Gastrocnemius medialis (tissue), 4 donors: ENCODE data around the gene KCNT1. TPM values are rescaled to one million over a fixed set of nuclear protein-coding genes. Genes with fewer than 3 reads are reported as not detected.

Source experiments
- ATAC-seq, 2 donors: fragments of 150-250 bp; one replicate each; pipeline ENCODE4 v1.9.1; 2016
- DNase-seq, 2 donors: peaks; one replicate each; pipeline ENCODE4 v3.0.0-alpha.2; 2019
- H3K27ac ChIP-seq, 4 donors: fragments of 200-600 bp; sonication (generic); 1 replicate in 1 of 4; 2 replicates in 3 of 4; pipeline ENCODE4 v1.5.1; 2016 to 2018; ENCODE audit warnings: mild to moderate bottlenecking in 2 of 4, moderate library complexity in 1 of 4
- H3K27me3 ChIP-seq, 3 donors: fragments of 200-600 bp; sonication (generic) in 2 of 3; 1 replicate in 1 of 3; 2 replicates in 2 of 3; pipeline versions ENCODE4 v1.5.1 to v1.6.0; 2016 to 2019; ENCODE audit warnings: mild to moderate bottlenecking in 1 of 3, moderate library complexity in 1 of 3
- H3K36me3 ChIP-seq, 2 donors: fragments of 200-600 bp; sonication (generic) in 1 of 2; one replicate each; pipeline ENCODE4 v1.5.1; 2017 to 2018
- H3K4me1 ChIP-seq, 2 donors: fragments of 200-600 bp; sonication (generic) in 1 of 2; one replicate each; pipeline ENCODE4 v1.5.1; 2016 to 2017; ENCODE audit warnings: mild to moderate bottlenecking in 2 of 2
- H3K4me3 ChIP-seq, 4 donors: fragments of 200-600 bp; sonication (generic) in 3 of 4; 1 replicate in 1 of 4; 2 replicates in 3 of 4; pipeline ENCODE4 v1.5.1; 2016 to 2019; ENCODE audit warnings: mild to moderate bottlenecking in 2 of 4
- H3K9me3 ChIP-seq, 3 donors: fragments of 200-600 bp; sonication (generic) in 2 of 3; 1 replicate in 1 of 3; 2 replicates in 2 of 3; pipeline ENCODE4 v1.5.1; 2016 to 2019
- POLR2A ChIP-seq, 2 donors: fragments of 450-650 bp; IDR thresholded peaks; one replicate each; pipeline ENCODE4 v1.6.1; 2017; ENCODE audit warnings: antibody characterized with exemption in 2 of 2, mild to moderate bottlenecking in 2 of 2, moderate library complexity in 2 of 2
- in situ Hi-C, 4 donors: fragments of 200-750 bp; cut with MboI; loops; one replicate each; pipeline versions ENCODE4 v1.15.0 to v1.8.0; 2017; ENCODE audit warnings: low sequenced_read_pairs in 4 of 4
- intact Hi-C: fragments of 100-400 bp; cut with DNase I; formaldehyde crosslinking; loops from one replicate; pipeline ENCODE4 v1.15.1; 2023; ENCODE audit warnings: low total_unique reads
- total RNA-seq, 4 donors: library from RNA; depleted of rRNA; stranded (reverse); fragments of >200 nt; gene quantifications; one replicate each; pipeline versions ENCODE4 v1.1.0 to v1.2.3, GENCODE V29; 2016
- TF ChIP-seq, protein P1 (sequence below), 5 experiments: fragments of 450-650 bp in 3 of 5; fragments of 200-600 bp in 2 of 5; sonication (generic) in 2 of 5; IDR thresholded peaks in 4 of 5; conservative IDR thresholded peaks in 1 of 5; 1 replicate in 4 of 5; 2 replicates in 1 of 5; pipeline ENCODE4 v1.5.1; 2016 to 2019; ENCODE audit warnings: antibody characterized with exemption in 5 of 5, mild to moderate bottlenecking in 3 of 5, moderate library complexity in 3 of 5

Gene KCNT1
- total RNA-seq, 4 donors from 2014 or later = 2.3 to 8.7 (median 5.3) TPM

DNA sequence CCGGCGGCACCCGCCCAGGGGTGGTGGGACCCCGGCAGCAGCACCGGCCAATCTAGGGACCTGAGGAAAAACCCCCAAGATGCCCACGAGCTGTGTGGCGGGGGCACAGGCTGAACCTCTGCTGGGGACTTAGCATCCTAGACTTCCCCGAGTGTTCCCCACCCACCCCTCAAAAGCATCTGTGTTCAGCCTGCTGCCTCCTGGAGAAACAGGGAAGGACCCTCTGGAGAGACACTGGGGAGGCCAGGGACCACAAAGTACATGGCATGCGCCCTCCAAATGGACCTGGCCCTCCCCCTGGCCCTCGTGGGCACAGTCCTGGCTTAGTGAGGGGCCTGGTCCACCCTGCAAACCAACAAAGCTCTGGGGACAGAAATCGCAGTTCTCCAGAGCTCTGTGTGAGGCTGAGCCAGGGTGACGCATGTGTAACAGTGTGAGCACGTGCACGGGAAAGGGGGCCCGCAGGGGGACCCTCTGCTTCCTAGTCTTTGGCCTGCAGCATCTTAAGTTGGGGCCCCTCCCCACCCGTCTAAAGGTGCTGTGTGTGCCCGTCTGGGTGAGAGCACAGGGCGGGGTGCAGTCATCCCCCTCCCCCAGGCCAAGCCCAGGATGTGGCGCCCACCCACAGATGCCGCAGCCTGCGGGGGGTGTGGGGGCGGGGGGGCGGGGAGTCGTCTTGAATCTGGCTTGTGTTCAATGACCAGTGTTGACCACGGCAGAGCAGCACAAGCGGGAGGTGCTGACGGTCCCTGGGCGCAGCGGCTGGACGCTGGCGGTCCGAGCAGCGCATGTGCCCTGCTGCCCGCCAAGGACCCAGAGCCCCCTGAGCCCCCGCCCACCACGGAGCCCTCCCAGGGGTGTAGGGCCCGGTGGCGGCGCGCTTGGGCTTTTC is 672 bp upstream of the KCNT1 start:
- H3K27ac ChIP-seq = no peak overlapping the region
- peak overlapping the region in 2 of 4 donors; percentile 39 to 50 for H3K4me3 ChIP-seq
- intact Hi-C loops (loop anchor here (5.0 kb wide), 1 partner anchor 421 kb away; no protein-coding TSS in a partner anchor), in situ Hi-C loops (no loop called here)
- peaks cover 0 to 8% of the 10 kb centered on the region in 2 donors for H3K4me1 ChIP-seq
- ATAC-seq (no peak), DNase-seq (no peak)
- H3K36me3 ChIP-seq = no peaks in the 10 kb centered on the region
- H3K27me3 ChIP-seq = peaks cover 0 to 3% (median 0%) of the 10 kb centered on the region in 3 donors
- H3K9me3 ChIP-seq = no peaks in the 10 kb centered on the region
- TF ChIP-seq POLR2A (IDR thresholded peaks at IDR 0.05) = no peak
- TF ChIP-seq, protein P1, sequence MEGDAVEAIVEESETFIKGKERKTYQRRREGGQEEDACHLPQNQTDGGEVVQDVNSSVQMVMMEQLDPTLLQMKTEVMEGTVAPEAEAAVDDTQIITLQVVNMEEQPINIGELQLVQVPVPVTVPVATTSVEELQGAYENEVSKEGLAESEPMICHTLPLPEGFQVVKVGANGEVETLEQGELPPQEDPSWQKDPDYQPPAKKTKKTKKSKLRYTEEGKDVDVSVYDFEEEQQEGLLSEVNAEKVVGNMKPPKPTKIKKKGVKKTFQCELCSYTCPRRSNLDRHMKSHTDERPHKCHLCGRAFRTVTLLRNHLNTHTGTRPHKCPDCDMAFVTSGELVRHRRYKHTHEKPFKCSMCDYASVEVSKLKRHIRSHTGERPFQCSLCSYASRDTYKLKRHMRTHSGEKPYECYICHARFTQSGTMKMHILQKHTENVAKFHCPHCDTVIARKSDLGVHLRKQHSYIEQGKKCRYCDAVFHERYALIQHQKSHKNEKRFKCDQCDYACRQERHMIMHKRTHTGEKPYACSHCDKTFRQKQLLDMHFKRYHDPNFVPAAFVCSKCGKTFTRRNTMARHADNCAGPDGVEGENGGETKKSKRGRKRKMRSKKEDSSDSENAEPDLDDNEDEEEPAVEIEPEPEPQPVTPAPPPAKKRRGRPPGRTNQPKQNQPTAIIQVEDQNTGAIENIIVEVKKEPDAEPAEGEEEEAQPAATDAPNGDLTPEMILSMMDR (IDR thresholded peaks at IDR 0.05 in 4 of 5, conservative IDR thresholded peaks at IDR 0.05 in 1 of 5) = no peak

DNA sequence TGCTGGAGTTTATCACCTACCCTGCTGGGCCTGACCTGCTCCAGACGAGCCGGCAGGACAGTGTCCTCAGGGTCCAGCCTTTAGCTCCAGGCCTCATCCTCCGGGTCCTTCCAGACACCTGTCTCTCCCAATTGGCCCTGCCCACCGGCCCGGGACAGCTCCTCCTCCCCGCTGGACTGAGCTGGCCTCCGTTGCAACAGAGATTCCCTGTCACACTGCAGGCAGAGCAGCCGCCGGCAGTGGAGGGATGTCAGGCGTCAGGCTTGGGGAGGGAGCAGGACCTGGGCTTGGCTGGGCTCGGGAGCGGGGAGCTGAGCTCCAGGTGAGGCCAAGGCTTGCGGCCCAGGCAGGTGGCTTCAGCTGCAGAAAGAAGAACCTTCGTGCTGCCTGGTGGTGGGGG is 1.7 kb downstream of the KCNT1 start:
- in situ Hi-C loops (no loop called here), intact Hi-C loops (loop anchor here (5.0 kb wide), 1 partner anchor 419 kb away; no protein-coding TSS in a partner anchor)
- Histone ChIP-seq H3K4me1 (peaks cover 0 to 8% of the 10 kb centered on the region in 2 donors), H3K36me3 (no peaks in the 10 kb centered on the region), H3K4me3 (no peak overlapping the region), H3K9me3 (no peaks in the 10 kb centered on the region), H3K27ac (no peak overlapping the region), H3K27me3 (peaks cover 0 to 8% (median 0%) of the 10 kb centered on the region in 3 donors)
- ATAC-seq (no peak), DNase-seq (no peak)
- TF ChIP-seq POLR2A (IDR thresholded peaks at IDR 0.05) = no peak
- TF ChIP-seq, protein P1 (IDR thresholded peaks at IDR 0.05 in 4 of 5, conservative IDR thresholded peaks at IDR 0.05 in 1 of 5) = no peak

DNA sequence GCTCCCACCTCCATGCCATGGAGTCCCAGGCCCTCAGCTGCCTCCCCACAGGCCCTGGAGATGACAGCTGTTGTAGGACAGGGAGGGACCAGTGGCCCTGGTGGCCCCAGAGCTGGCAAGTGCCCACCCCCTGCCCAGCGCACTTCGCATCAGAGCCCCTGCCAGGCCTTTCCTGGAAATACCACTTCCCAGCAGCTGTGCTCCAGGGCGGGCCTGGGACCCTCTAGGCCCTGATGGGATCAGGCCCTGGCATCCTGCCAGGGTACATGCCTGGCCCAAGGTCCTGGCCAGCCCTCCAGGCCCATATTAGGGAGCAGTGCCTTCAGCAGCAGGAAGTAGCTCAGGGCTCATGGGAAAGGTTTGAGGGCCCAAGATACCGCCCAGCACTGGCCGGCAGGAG is 2.5 kb downstream of the KCNT1 start:
- Histone ChIP-seq H3K4me1 (peaks cover 0 to 8% of the 10 kb centered on the region in 2 donors), H3K27ac (no peak overlapping the region), H3K27me3 (peaks cover 0 to 8% (median 0%) of the 10 kb centered on the region in 3 donors), H3K9me3 (no peaks in the 10 kb centered on the region), H3K36me3 (no peaks in the 10 kb centered on the region), H3K4me3 (no peak overlapping the region)
- no peak for TF ChIP-seq POLR2A (IDR thresholded peaks at IDR 0.05)
- TF ChIP-seq, protein P1 (IDR thresholded peaks at IDR 0.05 in 4 of 5, conservative IDR thresholded peaks at IDR 0.05 in 1 of 5) = no peak
- no peak for ATAC-seq
- intact Hi-C loops = loop anchor here (5.0 kb wide), 1 partner anchor 418 kb away; no protein-coding TSS in a partner anchor
- in situ Hi-C loops = no loop called here
- no peak for DNase-seq

DNA sequence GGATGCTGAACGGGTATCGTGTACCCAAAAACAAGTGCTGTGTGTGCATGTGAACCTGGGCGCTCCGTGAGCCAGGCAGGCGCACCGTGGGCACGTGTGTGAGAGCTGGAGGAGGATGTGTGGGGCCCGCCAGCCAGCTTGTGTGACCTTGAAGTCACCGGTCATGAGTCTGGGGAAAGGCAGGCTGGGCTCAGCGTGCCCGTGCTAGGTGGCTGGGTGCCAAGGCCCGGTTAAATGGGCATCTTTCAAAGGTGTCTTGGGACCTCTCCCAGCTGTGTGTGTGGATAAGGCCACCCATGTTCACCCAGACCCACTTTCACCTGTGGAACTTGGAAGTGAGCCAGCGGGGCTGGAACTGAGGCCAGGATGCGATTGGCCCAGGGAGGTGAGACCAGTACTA is 3.4 kb downstream of the KCNT1 start:
- in situ Hi-C loops = no loop called here
- peaks cover 0 to 8% (median 0%) of the 10 kb centered on the region in 3 donors for H3K27me3 ChIP-seq
- no peak overlapping the region for H3K4me3 ChIP-seq
- no peak for DNase-seq
- H3K27ac ChIP-seq = no peak overlapping the region
- no peaks in the 10 kb centered on the region for H3K9me3 ChIP-seq
- H3K4me1 ChIP-seq = peaks cover 0 to 8% of the 10 kb centered on the region in 2 donors
- intact Hi-C loops = no loop called here
- TF ChIP-seq, protein P1 (IDR thresholded peaks at IDR 0.05 in 4 of 5, conservative IDR thresholded peaks at IDR 0.05 in 1 of 5) = no peak
- no peak for TF ChIP-seq POLR2A (IDR thresholded peaks at IDR 0.05)
- no peak for ATAC-seq
- no peaks in the 10 kb centered on the region for H3K36me3 ChIP-seq
